Peyer's patch (tissue), 4 donors: ENCODE measurements around the gene TMEM178B.

Experiments
- POLR2A ChIP-seq, 2 donors: fragments of 450-650 bp; IDR thresholded peaks; one replicate each; pipeline ENCODE4 v1.5.1; 2017; ENCODE audit warnings: antibody characterized with exemption in 2 of 2, mild to moderate bottlenecking in 2 of 2, moderate library complexity in 2 of 2
- TF ChIP-seq, protein P1 (sequence below), 6 experiments: fragments of 450-650 bp in 4 of 6; fragments of 200-600 bp in 2 of 6; sonication (generic) in 1 of 6; IDR thresholded peaks; one replicate each; pipeline ENCODE4 v1.5.1; 2017 to 2019; ENCODE audit warnings: antibody characterized with exemption in 6 of 6, mild to moderate bottlenecking in 3 of 6, moderate library complexity in 1 of 6

DNA sequence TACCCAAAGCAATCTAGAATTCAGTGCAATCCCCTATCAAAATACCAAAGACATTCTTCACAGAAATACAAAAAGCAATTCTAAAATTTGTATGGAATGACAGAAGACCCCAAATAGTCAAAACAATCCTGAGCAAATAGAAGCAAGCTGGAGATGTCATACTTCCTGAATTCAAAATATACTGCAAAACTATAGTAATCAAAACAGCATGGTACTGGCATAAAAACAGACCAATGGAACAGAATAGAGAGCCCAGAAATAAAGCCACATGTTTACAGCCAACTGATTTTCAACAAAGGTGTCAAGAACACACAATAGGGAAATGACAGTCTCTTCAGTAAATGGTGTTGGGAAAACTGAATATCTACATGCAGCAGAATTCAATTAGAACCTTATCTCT, 353.3 kb downstream of the TMEM178B start:
- TF ChIP-seq, protein P1, sequence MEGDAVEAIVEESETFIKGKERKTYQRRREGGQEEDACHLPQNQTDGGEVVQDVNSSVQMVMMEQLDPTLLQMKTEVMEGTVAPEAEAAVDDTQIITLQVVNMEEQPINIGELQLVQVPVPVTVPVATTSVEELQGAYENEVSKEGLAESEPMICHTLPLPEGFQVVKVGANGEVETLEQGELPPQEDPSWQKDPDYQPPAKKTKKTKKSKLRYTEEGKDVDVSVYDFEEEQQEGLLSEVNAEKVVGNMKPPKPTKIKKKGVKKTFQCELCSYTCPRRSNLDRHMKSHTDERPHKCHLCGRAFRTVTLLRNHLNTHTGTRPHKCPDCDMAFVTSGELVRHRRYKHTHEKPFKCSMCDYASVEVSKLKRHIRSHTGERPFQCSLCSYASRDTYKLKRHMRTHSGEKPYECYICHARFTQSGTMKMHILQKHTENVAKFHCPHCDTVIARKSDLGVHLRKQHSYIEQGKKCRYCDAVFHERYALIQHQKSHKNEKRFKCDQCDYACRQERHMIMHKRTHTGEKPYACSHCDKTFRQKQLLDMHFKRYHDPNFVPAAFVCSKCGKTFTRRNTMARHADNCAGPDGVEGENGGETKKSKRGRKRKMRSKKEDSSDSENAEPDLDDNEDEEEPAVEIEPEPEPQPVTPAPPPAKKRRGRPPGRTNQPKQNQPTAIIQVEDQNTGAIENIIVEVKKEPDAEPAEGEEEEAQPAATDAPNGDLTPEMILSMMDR (IDR thresholded peaks at IDR 0.05) = no peak
- TF ChIP-seq POLR2A (IDR thresholded peaks at IDR 0.05) = no peak
